Upper lobe of left lung (tissue), 6 donors: ENCODE data around the gene MACROH2A2. TPM values are rescaled to one million over a fixed set of nuclear protein-coding genes. Genes with fewer than 3 reads are reported as not detected.

Experiments
- ATAC-seq, 2 donors: fragments of 200-7000 bp; cut with Tn5 transposase; one replicate each; pipeline ENCODE4 v1.9.1; 2022; ENCODE audit warnings: mild to moderate bottlenecking in 2 of 2, moderate library complexity in 2 of 2; ENCODE audit not compliant: low FRiP score in 2 of 2
- DNase-seq, 2 donors: peaks; one replicate each; pipeline ENCODE4 v3.0.0-alpha.2; 2019 to 2020
- H3K27ac ChIP-seq, 4 donors: fragments of 200-600 bp; sonication (generic); one replicate each; pipeline ENCODE4 v1.5.1; 2016 to 2019
- H3K27me3 ChIP-seq, 4 donors: fragments of 200-600 bp; sonication (generic); one replicate each; pipeline ENCODE4 v1.5.1; 2017 to 2019
- H3K36me3 ChIP-seq, 4 donors: fragments of 200-600 bp; sonication (generic); one replicate each; pipeline ENCODE4 v1.5.1; 2016 to 2019
- H3K4me1 ChIP-seq, 4 donors: fragments of 200-600 bp; sonication (generic); one replicate each; pipeline ENCODE4 v1.5.1; 2018 to 2019
- H3K4me3 ChIP-seq, 4 donors: fragments of 200-600 bp; sonication (generic); one replicate each; pipeline ENCODE4 v1.5.1; 2017 to 2019; ENCODE audit warnings: mild to moderate bottlenecking in 2 of 4, moderate library complexity in 1 of 4
- H3K9me3 ChIP-seq, 4 donors: fragments of 200-600 bp; sonication (generic); one replicate each; pipeline ENCODE4 v1.5.1; 2018 to 2019
- CTCF ChIP-seq, 6 experiments: fragments of 450-650 bp in 4 of 6; fragments of 200-600 bp in 2 of 6; sonication (generic) in 2 of 6; IDR thresholded peaks; one replicate each; pipeline ENCODE4 v1.5.1; 2016 to 2019; ENCODE audit warnings: antibody characterized with exemption in 6 of 6
- EP300 ChIP-seq, 4 donors: sonication (generic); formaldehyde crosslinking; IDR thresholded peaks; one replicate each; pipeline ENCODE4 v1.5.1; 2017; ENCODE audit warnings: antibody characterized with exemption in 4 of 4, control low read depth in 2 of 4
- POLR2A ChIP-seq, 4 donors: fragments of 450-650 bp; IDR thresholded peaks; one replicate each; pipeline ENCODE4 v1.5.1; 2016 to 2017; ENCODE audit warnings: antibody characterized with exemption in 4 of 4, mild to moderate bottlenecking in 2 of 4
- POLR2AphosphoS5 ChIP-seq, 2 donors: sonication (generic); formaldehyde crosslinking; IDR thresholded peaks; one replicate each; pipeline ENCODE4 v1.5.1; 2017; ENCODE audit warnings: antibody characterized with exemption in 2 of 2
- WGBS, 2 donors: methylation state at CpG; one replicate each; pipeline ENCODE4 v1.1.5; 2017 to 2018; 5-methylcytosine and 5-hydroxymethylcytosine counted together
- total RNA-seq, 6 donors: library from RNA; depleted of rRNA in 4 of 6; stranded (reverse); fragments of >200 nt in 4 of 6; gene quantifications; one replicate each; pipeline versions ENCODE4 v1.1.0 to v1.2.1, GENCODE V29; 2016 to 2021
- donor health status: DM: no; HTN: no; CAD: no; lungs with moderate emphysema.
- donor health status: DM: no; HTN: yes; CAD: no; lungs with severe emphysema.

The MACROH2A2 gene
- total RNA-seq, 6 donors from 2014 or later = 5.2 to 10.9 (median 7.1) TPM

GRCh38 chr10:70126700-70127395 lies 74.2 kb downstream of the MACROH2A2 start:
- ATAC-seq = no peak
- Histone ChIP-seq H3K27ac (no peak overlapping the region), H3K9me3 (no peaks in the 10 kb centered on the region), H3K36me3 (peaks cover 0 to 9% (median 0%) of the 10 kb centered on the region in 4 donors), H3K4me1 (peaks cover 5 to 11% (median 7%) of the 10 kb centered on the region in 4 donors), H3K4me3 (no peak overlapping the region), H3K27me3 (no peaks in the 10 kb centered on the region)
- 98 to 99% methylated on average over 9 to 15 of the region's 15 CpGs for WGBS, 2 donors
- no peak for TF ChIP-seq CTCF (IDR thresholded peaks at IDR 0.05)
- TF ChIP-seq POLR2AphosphoS5 (IDR thresholded peaks at IDR 0.05) = no peak
- peak in 1 of 2 donors; percentile 53 for DNase-seq

GRCh38 chr10:70130878-70131559 lies 78.4 kb downstream of the MACROH2A2 start:
- TF ChIP-seq CTCF (IDR thresholded peaks at IDR 0.05) (no peak), EP300 (IDR thresholded peaks at IDR 0.05) (peak in 1 of 4 donors; percentile 29), POLR2A (IDR thresholded peaks at IDR 0.05) (peak in 1 of 4 donors; percentile 27), POLR2AphosphoS5 (IDR thresholded peaks at IDR 0.05) (no peak)
- Histone ChIP-seq H3K36me3 (no peaks in the 10 kb centered on the region), H3K9me3 (no peaks in the 10 kb centered on the region), H3K27ac (peak overlapping the region; percentile 73 to 88 (median 82)), H3K4me1 (peaks cover 9 to 27% (median 14%) of the 10 kb centered on the region in 4 donors), H3K4me3 (peak overlapping the region in 1 of 4 donors; percentile 65), H3K27me3 (no peaks in the 10 kb centered on the region)
- DNase-seq (peak in 1 of 2 donors; percentile 41), ATAC-seq (peak; percentile 19 to 32)
- 62% methylated on average over 9 to 10 of the region's 10 CpGs for WGBS, 2 donors

- DNase-seq (no peak), ATAC-seq (peak in 1 of 2 donors; percentile 7)
- H3K27ac ChIP-seq = peak overlapping the region; percentile 73 to 88 (median 82)
- H3K9me3 ChIP-seq = no peaks in the 10 kb centered on the region
- WGBS, 2 donors = 91 to 100% methylated on average over 2 to 4 of the region's 4 CpGs
- peak overlapping the region in 3 of 4 donors; percentile 65 to 73 (median 66) for H3K4me3 ChIP-seq
- peaks cover 9 to 27% (median 14%) of the 10 kb centered on the region in 4 donors for H3K4me1 ChIP-seq
- TF ChIP-seq POLR2A (IDR thresholded peaks at IDR 0.05) = no peak
- TF ChIP-seq CTCF (IDR thresholded peaks at IDR 0.05) = no peak
- H3K36me3 ChIP-seq = no peaks in the 10 kb centered on the region
- no peaks in the 10 kb centered on the region for H3K27me3 ChIP-seq
These were observed 78.9 kb downstream of the MACROH2A2 start for GRCh38 chr10:70131560-70131937.

- peak within 1 kb of the TSS; percentile 73 to 88 (median 82) for H3K27ac ChIP-seq
- no peaks in the 10 kb centered on the region for H3K27me3 ChIP-seq
- DNase-seq (peak; percentile 89 to 95), ATAC-seq (peak; percentile 80 to 93)
- TF ChIP-seq POLR2A (IDR thresholded peaks at IDR 0.05) = peak in 2 of 4 donors; percentile 50 to 75
- TF ChIP-seq CTCF (IDR thresholded peaks at IDR 0.05) = peak in 3 of 6 experiments; percentile 16 to 31 (median 17)
- peak in 1 of 4 donors; percentile 54 for TF ChIP-seq EP300 (IDR thresholded peaks at IDR 0.05)
- peak; percentile 66 to 75 for TF ChIP-seq POLR2AphosphoS5 (IDR thresholded peaks at IDR 0.05)
- no peaks in the 10 kb centered on the region for H3K36me3 ChIP-seq
- WGBS, 2 donors = 10 to 36% methylated on average over 22 to 52 of the region's 80 CpGs
- peaks cover 9 to 27% (median 14%) of the 10 kb centered on the region in 4 donors for H3K4me1 ChIP-seq
- H3K4me3 ChIP-seq = peak within 1 kb of the TSS; percentile 65 to 73 (median 66)
- H3K9me3 ChIP-seq = no peaks in the 10 kb centered on the region
These were observed 79.7 kb downstream of the MACROH2A2 start, which contains the start of gene AIFM2 for GRCh38 chr10:70132098-70133029. TSS of gene AIFM2 (minus strand) at chr10:70132825. CDS start at chr10:70124084, 8,741 bp downstream.
